DMS53 (cell line): ENCODE data around the gene KBTBD8.

Experiments
- DNase-seq: peaks from one replicate; lab custom pipeline; 2025; lab: John Stamatoyannopoulos, UW

Gene KBTBD8

GRCh38 chr3:66997560-66998112, 471 bp upstream of the KBTBD8 start:
- DNase-seq: peak; percentile 19

GRCh38 chr3:66998904-66999235, 763 bp downstream of the KBTBD8 start:
- no peak for DNase-seq

- DNase-seq: no peak
Measured at GRCh38 chr3:67000009-67000408, 1.9 kb downstream of the KBTBD8 start.

- DNase-seq: no peak
Measured at GRCh38 chr3:67001086-67001861, 3.2 kb downstream of the KBTBD8 start.

GRCh38 chr3:67005974-67006373, 7.9 kb downstream of the KBTBD8 start:
- DNase-seq: no peak

- DNase-seq: no peak
Measured at GRCh38 chr3:67006460-67006859, 8.4 kb downstream of the KBTBD8 start.

GRCh38 chr3:67008388-67008787, 10.3 kb downstream of the KBTBD8 start:
- no peak for DNase-seq

GRCh38 chr3:67009716-67010115, 11.6 kb downstream of the KBTBD8 start:
- no peak for DNase-seq

GRCh38 chr3:67011414-67012131, 13.5 kb downstream of the KBTBD8 start:
- DNase-seq: no peak

GRCh38 chr3:67012564-67012963, 14.5 kb downstream of the KBTBD8 start:
- no peak for DNase-seq

- DNase-seq: no peak
Measured at GRCh38 chr3:67015702-67016484, 17.8 kb downstream of the KBTBD8 start.

- no peak for DNase-seq
Measured at GRCh38 chr3:67016522-67017080, 18.5 kb downstream of the KBTBD8 start.

GRCh38 chr3:67017211-67017610, 19.1 kb downstream of the KBTBD8 start:
- DNase-seq: no peak

GRCh38 chr3:67018105-67018788, 20.1 kb downstream of the KBTBD8 start:
- DNase-seq: peak; percentile 37

GRCh38 chr3:67018789-67019526, 20.9 kb downstream of the KBTBD8 start:
- DNase-seq: no peak

- DNase-seq: no peak
Measured at GRCh38 chr3:67028001-67028784, 30.1 kb downstream of the KBTBD8 start.

- DNase-seq: no peak
Measured at GRCh38 chr3:67030785-67031740, 33.0 kb downstream of the KBTBD8 start.

GRCh38 chr3:67031986-67032385, 33.9 kb downstream of the KBTBD8 start:
- DNase-seq: no peak

- DNase-seq: no peak
Measured at GRCh38 chr3:67033079-67033478, 35.0 kb downstream of the KBTBD8 start.
